ENCODE results near the gene DHCR24. TPM values are rescaled to one million over a fixed set of nuclear protein-coding genes. Genes with fewer than 3 reads are reported as not detected.

Gene DHCR24
- total RNA-seq, 4 donors from 2014 or later = 167 to 525 (median 389) TPM

DNA sequence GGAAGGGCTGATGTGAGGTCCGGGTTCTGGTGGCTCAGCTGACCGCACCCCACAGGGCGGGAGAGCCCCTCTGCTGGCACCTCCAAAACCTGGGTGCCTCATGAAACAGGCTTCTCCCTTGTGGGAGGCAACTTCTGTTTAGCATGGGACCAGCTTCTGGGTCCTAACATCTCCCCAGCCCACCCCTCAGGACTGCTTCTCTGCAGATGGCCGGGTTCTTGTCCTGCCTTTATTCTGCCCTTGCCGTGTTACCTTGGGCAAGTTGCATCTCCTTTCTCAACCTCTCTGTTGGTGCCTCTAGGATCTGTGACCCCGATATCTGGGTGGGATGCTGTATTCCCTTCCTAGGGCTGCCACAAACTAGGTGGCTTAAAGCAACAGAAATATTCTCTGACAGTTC, 70.9 kb downstream of the DHCR24 start:
- H3K9me3 ChIP-seq = no peaks in the 10 kb centered on the region
- TF ChIP-seq POLR2A (IDR thresholded peaks at IDR 0.05) (no peak), POLR2AphosphoS5 (IDR thresholded peaks at IDR 0.05) (no peak), EP300 (IDR thresholded peaks at IDR 0.05) (no peak)
- TF ChIP-seq, protein P1, sequence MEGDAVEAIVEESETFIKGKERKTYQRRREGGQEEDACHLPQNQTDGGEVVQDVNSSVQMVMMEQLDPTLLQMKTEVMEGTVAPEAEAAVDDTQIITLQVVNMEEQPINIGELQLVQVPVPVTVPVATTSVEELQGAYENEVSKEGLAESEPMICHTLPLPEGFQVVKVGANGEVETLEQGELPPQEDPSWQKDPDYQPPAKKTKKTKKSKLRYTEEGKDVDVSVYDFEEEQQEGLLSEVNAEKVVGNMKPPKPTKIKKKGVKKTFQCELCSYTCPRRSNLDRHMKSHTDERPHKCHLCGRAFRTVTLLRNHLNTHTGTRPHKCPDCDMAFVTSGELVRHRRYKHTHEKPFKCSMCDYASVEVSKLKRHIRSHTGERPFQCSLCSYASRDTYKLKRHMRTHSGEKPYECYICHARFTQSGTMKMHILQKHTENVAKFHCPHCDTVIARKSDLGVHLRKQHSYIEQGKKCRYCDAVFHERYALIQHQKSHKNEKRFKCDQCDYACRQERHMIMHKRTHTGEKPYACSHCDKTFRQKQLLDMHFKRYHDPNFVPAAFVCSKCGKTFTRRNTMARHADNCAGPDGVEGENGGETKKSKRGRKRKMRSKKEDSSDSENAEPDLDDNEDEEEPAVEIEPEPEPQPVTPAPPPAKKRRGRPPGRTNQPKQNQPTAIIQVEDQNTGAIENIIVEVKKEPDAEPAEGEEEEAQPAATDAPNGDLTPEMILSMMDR (IDR thresholded peaks at IDR 0.05) = no peak
- no peaks in the 10 kb centered on the region for H3K27me3 ChIP-seq
- H3K36me3 ChIP-seq = no peaks in the 10 kb centered on the region
- no peak for DNase-seq (ENCODE audit: low spot score in 2 of 2)
- peaks cover 22% of the 10 kb centered on the region for H3K4me1 ChIP-seq
- no peak overlapping the region for H3K27ac ChIP-seq
- H3K4me3 ChIP-seq = no peak overlapping the region
- WGBS = 52% methylated on average over 6 of the region's 6 CpGs

DNA sequence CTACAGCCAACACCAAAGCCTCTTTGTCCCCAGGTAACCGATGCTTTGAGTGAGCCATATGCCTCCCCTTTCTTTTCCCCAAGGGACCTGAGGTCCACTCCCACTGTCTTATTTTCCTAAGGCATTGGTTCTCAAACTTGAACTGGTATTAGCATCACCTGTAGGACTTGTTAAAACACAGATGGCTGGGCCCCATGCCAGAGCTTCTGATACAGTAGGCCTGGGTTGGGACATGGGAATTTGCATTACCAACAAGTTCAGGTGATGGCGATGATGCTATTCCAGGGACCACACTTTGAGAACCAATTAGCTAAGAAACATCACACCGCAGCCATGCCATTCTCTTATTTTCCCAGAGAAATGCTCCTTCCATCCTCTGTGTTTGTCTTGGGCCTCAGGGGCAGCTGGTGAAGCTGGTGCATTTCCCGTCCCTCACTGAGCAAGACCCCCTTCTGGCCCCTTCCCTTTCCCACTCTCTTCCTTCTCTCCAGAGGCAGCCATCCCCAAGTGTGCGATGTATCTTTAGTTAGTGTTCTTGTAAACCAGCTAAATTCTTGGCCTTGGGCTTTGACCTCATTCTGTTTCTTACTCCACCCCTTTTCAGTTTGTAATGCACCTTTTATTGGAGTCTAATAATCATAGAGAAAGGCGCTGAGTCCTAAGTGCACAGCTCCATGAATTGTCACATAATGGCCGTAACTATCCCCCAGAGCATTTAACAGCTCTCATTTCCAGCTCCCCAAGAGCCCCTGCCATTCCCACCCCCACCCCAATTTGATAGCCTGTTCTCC, 71.7 kb downstream of the DHCR24 start:
- peak; percentile 54 to 72 for DNase-seq (ENCODE audit: low spot score in 2 of 2)
- H3K9me3 ChIP-seq = no peaks in the 10 kb centered on the region
- H3K36me3 ChIP-seq = no peaks in the 10 kb centered on the region
- 64% methylated on average over 7 of the region's 7 CpGs for WGBS
- no peak overlapping the region for H3K4me3 ChIP-seq
- peaks cover 28% of the 10 kb centered on the region for H3K4me1 ChIP-seq
- no peak overlapping the region for H3K27ac ChIP-seq
- no peaks in the 10 kb centered on the region for H3K27me3 ChIP-seq
- TF ChIP-seq POLR2A (IDR thresholded peaks at IDR 0.05) = no peak
- TF ChIP-seq EP300 (IDR thresholded peaks at IDR 0.05) = no peak
- TF ChIP-seq, protein P1 (IDR thresholded peaks at IDR 0.05) = no peak
- TF ChIP-seq POLR2AphosphoS5 (IDR thresholded peaks at IDR 0.05) = no peak

DNA sequence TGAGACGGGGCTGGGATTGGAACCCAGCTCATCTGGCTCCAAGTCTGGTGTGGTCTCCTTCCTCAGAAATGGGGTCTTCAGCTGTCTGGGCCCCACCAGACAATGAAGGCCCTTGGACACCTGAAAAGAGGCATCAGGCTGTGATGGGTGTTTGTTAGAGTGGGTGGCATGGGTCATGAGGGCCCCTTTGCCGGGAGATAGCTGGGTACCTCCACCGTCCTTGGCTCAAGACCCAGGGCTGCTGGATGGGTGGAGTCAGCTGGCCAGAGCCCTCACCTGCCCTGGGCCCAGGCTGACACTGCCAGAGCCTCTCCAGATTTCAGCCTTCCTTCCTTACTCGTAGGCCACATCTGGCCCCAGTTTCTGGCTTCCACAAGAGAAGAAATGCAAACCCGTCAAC, 72.4 kb downstream of the DHCR24 start:
- H3K36me3 ChIP-seq = no peaks in the 10 kb centered on the region
- no peak overlapping the region for H3K4me3 ChIP-seq
- WGBS = 76% methylated on average over 5 of the region's 5 CpGs
- no peaks in the 10 kb centered on the region for H3K27me3 ChIP-seq
- peaks cover 28% of the 10 kb centered on the region for H3K4me1 ChIP-seq
- DNase-seq (ENCODE audit: low spot score in 2 of 2) = peak; percentile 33 to 65
- no peaks in the 10 kb centered on the region for H3K9me3 ChIP-seq
- no peak overlapping the region for H3K27ac ChIP-seq
- TF ChIP-seq POLR2A (IDR thresholded peaks at IDR 0.05) = no peak
- TF ChIP-seq EP300 (IDR thresholded peaks at IDR 0.05) = no peak
- no peak for TF ChIP-seq POLR2AphosphoS5 (IDR thresholded peaks at IDR 0.05)
- TF ChIP-seq, protein P1 (IDR thresholded peaks at IDR 0.05) = no peak

DNA sequence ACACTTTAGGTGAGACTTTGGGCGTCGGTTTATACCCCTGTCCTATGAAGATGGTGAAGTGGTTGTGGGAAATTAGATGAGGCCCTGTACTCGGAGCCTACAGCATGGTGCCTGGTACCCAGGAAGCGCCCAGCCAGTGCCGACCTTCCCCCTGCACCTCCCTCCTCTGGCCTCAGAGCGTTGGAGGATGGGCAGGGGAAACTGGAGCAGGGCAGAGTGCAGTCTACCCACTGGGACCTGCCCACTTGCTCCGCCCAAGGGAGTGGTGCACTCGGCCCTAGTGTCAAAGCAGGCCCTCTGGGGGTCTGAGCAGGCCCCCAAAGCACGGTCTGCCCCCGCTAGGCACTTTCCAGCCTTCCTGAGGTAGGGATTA, 72.9 kb downstream of the DHCR24 start:
- 63% methylated on average over 8 of the region's 10 CpGs for WGBS
- no peaks in the 10 kb centered on the region for H3K36me3 ChIP-seq
- H3K27ac ChIP-seq = no peak overlapping the region
- no peak overlapping the region for H3K4me3 ChIP-seq
- TF ChIP-seq POLR2A (IDR thresholded peaks at IDR 0.05) = no peak
- TF ChIP-seq POLR2AphosphoS5 (IDR thresholded peaks at IDR 0.05) = no peak
- TF ChIP-seq, protein P1 (IDR thresholded peaks at IDR 0.05) = no peak
- no peak for TF ChIP-seq EP300 (IDR thresholded peaks at IDR 0.05)
- H3K4me1 ChIP-seq = peaks cover 24% of the 10 kb centered on the region
- DNase-seq (ENCODE audit: low spot score in 2 of 2) = peak; percentile 42 to 45
- no peaks in the 10 kb centered on the region for H3K9me3 ChIP-seq
- H3K27me3 ChIP-seq = no peaks in the 10 kb centered on the region

DNA sequence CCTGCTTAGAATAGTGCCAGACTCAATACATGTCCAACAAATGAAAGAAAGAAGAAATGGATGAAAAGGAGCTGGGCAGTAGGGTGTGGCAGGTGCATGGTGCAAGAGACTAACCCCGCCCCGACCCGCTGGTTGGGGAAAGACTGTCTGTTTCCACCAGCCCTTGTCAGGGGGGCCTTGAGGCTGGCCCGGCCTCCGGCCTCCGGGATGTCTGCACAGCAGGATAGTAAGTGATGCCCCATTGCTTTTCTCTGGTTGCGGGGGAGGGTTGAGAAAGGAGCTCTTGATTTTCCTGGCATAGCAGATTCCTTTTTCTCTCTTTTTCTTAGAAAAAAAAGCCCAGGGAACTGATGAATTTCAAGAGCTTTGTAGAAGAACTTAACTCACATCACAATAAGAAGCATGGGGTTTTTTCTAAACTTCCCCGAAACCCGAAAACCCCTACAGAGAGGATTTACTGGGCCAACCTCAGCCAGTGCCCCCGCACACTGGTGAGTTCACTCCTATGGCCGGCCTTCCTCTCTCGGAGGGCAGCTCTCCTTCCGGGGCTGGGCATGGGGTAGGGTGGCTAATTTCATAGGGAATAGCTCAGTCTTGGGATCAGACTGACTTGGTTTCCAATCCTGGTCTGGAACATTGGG, 73.4 kb downstream of the DHCR24 start:
- TF ChIP-seq, protein P1 (IDR thresholded peaks at IDR 0.05) = no peak
- no peak for TF ChIP-seq POLR2A (IDR thresholded peaks at IDR 0.05)
- no peak for TF ChIP-seq EP300 (IDR thresholded peaks at IDR 0.05)
- TF ChIP-seq POLR2AphosphoS5 (IDR thresholded peaks at IDR 0.05) = no peak
- H3K27ac ChIP-seq = no peak overlapping the region
- H3K4me3 ChIP-seq = no peak overlapping the region
- H3K9me3 ChIP-seq = no peaks in the 10 kb centered on the region
- peak; percentile 38 to 67 for DNase-seq (ENCODE audit: low spot score in 2 of 2)
- no peaks in the 10 kb centered on the region for H3K36me3 ChIP-seq
- H3K27me3 ChIP-seq = no peaks in the 10 kb centered on the region
- 70% methylated on average over 13 of the region's 13 CpGs for WGBS
- H3K4me1 ChIP-seq = peaks cover 19% of the 10 kb centered on the region

Measured in suprapubic skin (tissue), 4 donors.